HG02588 (cell line): Measurements from ENCODE around the gene ZNF138.
"Not testable (repeated sequence)": the region's sequence is repeated elsewhere in the genome, so short reads cannot be mapped to it uniquely, and the experiment has no call there.

ENCODE experiments used
- ATAC-seq: cut with Tn5 transposase; IDR thresholded peaks from one replicate; pipeline ENCODE4 v1.9.1; 2021; ENCODE audit warnings: mild to moderate bottlenecking, moderate library complexity; ENCODE audit not compliant: unreplicated experiment

The ZNF138 gene

GRCh38 chr7:64838051-64838450 is 43.8 kb downstream of the ZNF138 start:
- ATAC-seq: not testable (repeated sequence)

- no peak for ATAC-seq
Observed at GRCh38 chr7:64838691-64839090, 44.5 kb downstream of the ZNF138 start.

GRCh38 chr7:64839910-64840309 is 45.7 kb downstream of the ZNF138 start:
- no peak for ATAC-seq

GRCh38 chr7:64849250-64849923 is 55.2 kb downstream of the ZNF138 start:
- no peak for ATAC-seq

GRCh38 chr7:64849924-64850499 is 55.8 kb downstream of the ZNF138 start:
- no peak for ATAC-seq

GRCh38 chr7:64853679-64854078 is 59.5 kb downstream of the ZNF138 start:
- ATAC-seq: no peak

- no peak for ATAC-seq
Observed at GRCh38 chr7:64854969-64855368, 60.7 kb downstream of the ZNF138 start.

GRCh38 chr7:64863021-64863420 is 68.8 kb downstream of the ZNF138 start:
- no peak for ATAC-seq

- not testable (repeated sequence) for ATAC-seq
Observed at GRCh38 chr7:64863530-64863929, 69.3 kb downstream of the ZNF138 start.

- no peak for ATAC-seq
Observed at GRCh38 chr7:64863969-64864368, 69.7 kb downstream of the ZNF138 start.

GRCh38 chr7:64867863-64868440 is 73.7 kb downstream of the ZNF138 start:
- ATAC-seq: no peak

GRCh38 chr7:64868499-64868898 is 74.3 kb downstream of the ZNF138 start:
- ATAC-seq: no peak

GRCh38 chr7:64869121-64869725 is 75.0 kb downstream of the ZNF138 start:
- no peak for ATAC-seq

- no peak for ATAC-seq
Observed at GRCh38 chr7:64869912-64870562, 75.8 kb downstream of the ZNF138 start.

GRCh38 chr7:64870656-64871055 is 76.4 kb downstream of the ZNF138 start:
- ATAC-seq: no peak

- ATAC-seq: no peak
Observed at GRCh38 chr7:64871761-64872160, 77.5 kb downstream of the ZNF138 start.

GRCh38 chr7:64872351-64873154 is 78.3 kb downstream of the ZNF138 start:
- no peak for ATAC-seq

GRCh38 chr7:64873155-64873500 is 78.9 kb downstream of the ZNF138 start:
- ATAC-seq: no peak

GRCh38 chr7:64873517-64873916 is 79.3 kb downstream of the ZNF138 start:
- no peak for ATAC-seq

- ATAC-seq: no peak
Observed at GRCh38 chr7:64874114-64874513, 79.9 kb downstream of the ZNF138 start.
